Activated naive CD8-positive, alpha-beta T cell treated with anti-CD3 and anti-CD28 coated beads, Interleukin-2, amount 10 ng/mL, durations not matched to agents 7 days and 5 days (primary cell): ENCODE data around the gene APOD. TPM values are rescaled to one million over a fixed set of nuclear protein-coding genes. Genes with fewer than 3 reads are reported as not detected.
A peak's percentile ranks its signal among the peaks of the same experiment; 100 is the strongest.
"Not testable (repeated sequence)": the region's sequence is repeated elsewhere in the genome, so short reads cannot be mapped to it uniquely, and the experiment has no call there.

Experiments
- ATAC-seq: fragments of 150-1000 bp; cut with Tn5 transposase; one replicate; pipeline ENCODE4 v1.10.0; 2021; ENCODE audit warnings: low read depth, moderate library complexity
- POLR2A ChIA-PET: fragments of 350-600 bp; sonication (Branson Sonifier 250); formaldehyde crosslinking; loops from one replicate; lab custom pipeline; 2021; ENCODE audit warnings: antibody characterized with exemption; lab: Charles Lee
- DNase-seq: peaks from one replicate; pipeline ENCODE4 v3.0.0; 2021
- H3K27ac Mint-ChIP-seq: one replicate; pipeline ENCODE4 v1.8.0; 2022; ENCODE audit warnings: mild to moderate bottlenecking, mixed read lengths
- H3K27me3 Mint-ChIP-seq: one replicate; pipeline ENCODE4 v1.8.0; 2022; ENCODE audit warnings: mild to moderate bottlenecking, moderate library complexity, mixed read lengths
- H3K36me3 Mint-ChIP-seq: one replicate; pipeline ENCODE4 v1.8.0; 2021; ENCODE audit warnings: mild to moderate bottlenecking, mixed read lengths
- H3K4me1 Mint-ChIP-seq: one replicate; pipeline ENCODE4 v1.8.0; 2021; ENCODE audit warnings: mixed read lengths
- H3K4me3 Mint-ChIP-seq: one replicate; pipeline ENCODE4 v1.8.0; 2022; ENCODE audit warnings: mild to moderate bottlenecking, moderate library complexity, mixed read lengths
- H3K9me3 Mint-ChIP-seq: one replicate; pipeline ENCODE4 v1.8.0; 2021; ENCODE audit warnings: mixed read lengths
- total RNA-seq, 2 experiments: library from RNA; stranded (reverse); gene quantifications; one replicate each; pipeline ENCODE4 v1.2.3, GENCODE V29; 2021

Gene APOD
- total RNA-seq, 2 experiments from 2014 or later, result not detected

- POLR2A ChIA-PET, result interaction anchor here (1.2 to 2.0 kb wide), 3 partner anchors 11 to 107 kb away, joined by 3 to 6 read pairs (median 3); partner anchors contain the start of genes MUC20 and PPP1R2
- no peak for ATAC-seq
These were observed 29.8 kb upstream of the APOD start for GRCh38 chr3:195613468-195614069.

GRCh38 chr3:195612075-195612800, 28.5 kb upstream of the APOD start:
- H3K4me3 Mint-ChIP-seq, result no peak overlapping the region
- peaks cover 16% of the 10 kb centered on the region for H3K9me3 Mint-ChIP-seq
- no peaks in the 10 kb centered on the region for H3K27me3 Mint-ChIP-seq
- H3K36me3 Mint-ChIP-seq, result peaks cover 18% of the 10 kb centered on the region
- POLR2A ChIA-PET, result interaction anchor here (1.2 kb wide), 1 partner anchor 9 kb away, joined by 3 read pairs; no protein-coding TSS in a partner anchor
- peaks cover 24% of the 10 kb centered on the region for H3K4me1 Mint-ChIP-seq
- DNase-seq (no peak), ATAC-seq (no peak)
- no peak overlapping the region for H3K27ac Mint-ChIP-seq

More at GRCh38 chr3:195613468-195614069, 29.8 kb upstream of the APOD start:
- DNase-seq, result no peak
- Mint-ChIP-seq H3K27me3 (no peaks in the 10 kb centered on the region), H3K4me1 (peaks cover 21% of the 10 kb centered on the region), H3K4me3 (peak overlapping the region; percentile 67), H3K27ac (peak overlapping the region; percentile 73), H3K9me3 (peaks cover 12% of the 10 kb centered on the region), H3K36me3 (peaks cover 13% of the 10 kb centered on the region)

- no peak for DNase-seq
- POLR2A ChIA-PET, result no interaction called here
- Mint-ChIP-seq H3K4me3 (peak overlapping the region; percentile 36), H3K36me3 (peaks cover 27% of the 10 kb centered on the region), H3K27me3 (peaks cover 3% of the 10 kb centered on the region), H3K27ac (peak overlapping the region; percentile 51), H3K9me3 (peaks cover 23% of the 10 kb centered on the region), H3K4me1 (peaks cover 16% of the 10 kb centered on the region)
- ATAC-seq, result peak; percentile 67
These were observed 25.5 kb upstream of the APOD start for GRCh38 chr3:195609229-195609628.

- H3K36me3 Mint-ChIP-seq, DNase-seq, H3K27me3 Mint-ChIP-seq, POLR2A ChIA-PET, H3K27ac Mint-ChIP-seq, H3K4me1 Mint-ChIP-seq, ATAC-seq, H3K4me3 Mint-ChIP-seq: not testable (repeated sequence)
- peaks cover 13% of the 10 kb centered on the region for H3K9me3 Mint-ChIP-seq
These were observed 18.0 kb upstream of the APOD start for GRCh38 chr3:195601785-195602184.

GRCh38 chr3:195601382-195601781, 17.6 kb upstream of the APOD start:
- H3K27ac Mint-ChIP-seq, result no peak overlapping the region
- DNase-seq (no peak), ATAC-seq (no peak)
- peaks cover 13% of the 10 kb centered on the region for H3K9me3 Mint-ChIP-seq
- POLR2A ChIA-PET, result no interaction called here
- H3K36me3 Mint-ChIP-seq, result peaks cover 8% of the 10 kb centered on the region
- H3K4me1 Mint-ChIP-seq, result peaks cover 5% of the 10 kb centered on the region
- H3K4me3 Mint-ChIP-seq, result no peak overlapping the region
- peaks cover 3% of the 10 kb centered on the region for H3K27me3 Mint-ChIP-seq

GRCh38 chr3:195599926-195600325, 16.2 kb upstream of the APOD start:
- POLR2A ChIA-PET, result not testable (repeated sequence)

GRCh38 chr3:195599516-195599915, 15.8 kb upstream of the APOD start:
- H3K36me3 Mint-ChIP-seq, H3K4me3 Mint-ChIP-seq, ATAC-seq, DNase-seq, H3K4me1 Mint-ChIP-seq, POLR2A ChIA-PET, H3K27me3 Mint-ChIP-seq, H3K27ac Mint-ChIP-seq, H3K9me3 Mint-ChIP-seq: not testable (repeated sequence)

More at GRCh38 chr3:195599926-195600325, 16.2 kb upstream of the APOD start:
- H3K36me3 Mint-ChIP-seq, H3K4me3 Mint-ChIP-seq, ATAC-seq, DNase-seq, H3K27me3 Mint-ChIP-seq, H3K27ac Mint-ChIP-seq, H3K4me1 Mint-ChIP-seq: not testable (repeated sequence)
- peaks cover 11% of the 10 kb centered on the region for H3K9me3 Mint-ChIP-seq

- Mint-ChIP-seq H3K27me3 (no peaks in the 10 kb centered on the region), H3K27ac (no peak overlapping the region), H3K9me3 (peaks cover 7% of the 10 kb centered on the region), H3K36me3 (no peaks in the 10 kb centered on the region), H3K4me3 (no peak overlapping the region), H3K4me1 (peaks cover 7% of the 10 kb centered on the region)
- DNase-seq (no peak), ATAC-seq (no peak)
- POLR2A ChIA-PET, result interaction anchor here (0.6 kb wide), 1 partner anchor 983 kb away, joined by 3 read pairs; no protein-coding TSS in a partner anchor
These were observed 14.1 kb upstream of the APOD start for GRCh38 chr3:195597848-195598247.

- H3K27ac Mint-ChIP-seq, result no peak overlapping the region
- peaks cover 3% of the 10 kb centered on the region for H3K9me3 Mint-ChIP-seq
- no peaks in the 10 kb centered on the region for H3K36me3 Mint-ChIP-seq
- DNase-seq (no peak), ATAC-seq (no peak)
- H3K4me1 Mint-ChIP-seq, result peaks cover 7% of the 10 kb centered on the region
- H3K4me3 Mint-ChIP-seq, result no peak overlapping the region
- no peaks in the 10 kb centered on the region for H3K27me3 Mint-ChIP-seq
- POLR2A ChIA-PET, result no interaction called here
These were observed 13.5 kb upstream of the APOD start for GRCh38 chr3:195597229-195597628.

GRCh38 chr3:195596765-195597171, 13.0 kb upstream of the APOD start:
- Mint-ChIP-seq H3K27ac (no peak overlapping the region), H3K27me3 (no peaks in the 10 kb centered on the region), H3K9me3 (peaks cover 3% of the 10 kb centered on the region), H3K36me3 (no peaks in the 10 kb centered on the region), H3K4me3 (no peak overlapping the region), H3K4me1 (peaks cover 7% of the 10 kb centered on the region)
- DNase-seq (no peak), ATAC-seq (no peak)
- POLR2A ChIA-PET, result no interaction called here

GRCh38 chr3:195595785-195596531, 12.2 kb upstream of the APOD start:
- no peak for DNase-seq
- H3K4me1 Mint-ChIP-seq, result peaks cover 7% of the 10 kb centered on the region
- no peak overlapping the region for H3K4me3 Mint-ChIP-seq
- no peaks in the 10 kb centered on the region for H3K36me3 Mint-ChIP-seq
- POLR2A ChIA-PET, result no interaction called here
- H3K27me3 Mint-ChIP-seq, result no peaks in the 10 kb centered on the region
- peaks cover 3% of the 10 kb centered on the region for H3K9me3 Mint-ChIP-seq
- ATAC-seq, result no peak
- no peak overlapping the region for H3K27ac Mint-ChIP-seq

- no peaks in the 10 kb centered on the region for H3K27me3 Mint-ChIP-seq
- H3K4me3 Mint-ChIP-seq, result no peak overlapping the region
- no peak overlapping the region for H3K27ac Mint-ChIP-seq
- ATAC-seq, result no peak
- peaks cover 3% of the 10 kb centered on the region for H3K4me1 Mint-ChIP-seq
- H3K9me3 Mint-ChIP-seq, result no peaks in the 10 kb centered on the region
- no peaks in the 10 kb centered on the region for H3K36me3 Mint-ChIP-seq
- no peak for DNase-seq
- POLR2A ChIA-PET, result no interaction called here
These were observed 8.1 kb upstream of the APOD start for GRCh38 chr3:195591852-195592251.

- no peaks in the 10 kb centered on the region for H3K27me3 Mint-ChIP-seq
- DNase-seq, result no peak
- H3K4me1 Mint-ChIP-seq, result peaks cover 2% of the 10 kb centered on the region
- ATAC-seq, result no peak
- POLR2A ChIA-PET, result interaction anchor here (0.5 kb wide), 1 partner anchor 1181 kb away, joined by 3 read pairs; no protein-coding TSS in a partner anchor
- H3K9me3 Mint-ChIP-seq, result no peaks in the 10 kb centered on the region
- no peak overlapping the region for H3K27ac Mint-ChIP-seq
- no peak overlapping the region for H3K4me3 Mint-ChIP-seq
- H3K36me3 Mint-ChIP-seq, result no peaks in the 10 kb centered on the region
These were observed 7.5 kb upstream of the APOD start for GRCh38 chr3:195591220-195591619.
